B cell (primary cell): Measurements from ENCODE around the gene HGS. TPM values are rescaled to one million over a fixed set of nuclear protein-coding genes. Genes with fewer than 3 reads are reported as not detected.

Experiments used
- ATAC-seq: fragments of 200-7000 bp; cut with Tn5 transposase; one replicate; pipeline ENCODE4 v1.10.0; 2021; ENCODE audit warnings: low read depth, mild to moderate bottlenecking, moderate number of reproducible peaks, moderate library complexity
- CTCF ChIA-PET: fragments of 350-600 bp; sonication (Branson Sonifier 250); formaldehyde crosslinking; loops from one replicate; lab custom pipeline; 2021; ENCODE audit warnings: antibody characterized with exemption, inconsistent platforms; lab: Charles Lee
- POLR2A ChIA-PET: fragments of 350-600 bp; sonication (Branson Sonifier 250); formaldehyde crosslinking; loops from one replicate; lab custom pipeline; 2021; ENCODE audit warnings: antibody characterized with exemption; lab: Charles Lee
- DNase-seq: peaks from one replicate; pipeline ENCODE4 v3.0.0; 2013
- H2AFZ ChIP-seq: 2 replicates; pipeline ENCODE4 v1.6.1; 2012; ENCODE audit warnings: mild to moderate bottlenecking, low read depth, low read length; ENCODE audit not compliant: insufficient read depth, poor library complexity, severe bottlenecking
- H3K27ac ChIP-seq, 2 donors: 1 replicate in 1 of 2; 2 replicates in 1 of 2; pipeline ENCODE4 v1.5.1; 2012 to 2013; ENCODE audit warnings: low read length in 2 of 2, mild to moderate bottlenecking in 2 of 2, moderate library complexity in 1 of 2
- H3K27me3 ChIP-seq, 4 experiments: fragments of 200-600 bp in 1 of 4; sonication (generic) in 1 of 4; replicated peaks in 1 of 4; 1 replicate in 2 of 4; 2 replicates in 2 of 4; pipeline versions ENCODE4 v1.6.1 to v1.7.0; 2013 to 2016; ENCODE audit warnings: low read length in 3 of 4, mild to moderate bottlenecking in 2 of 4, mixed read lengths in 1 of 4, moderate library complexity in 1 of 4; ENCODE audit not compliant: insufficient read depth in 4 of 4, control insufficient read depth in 3 of 4; ENCODE audit errors: control extremely low read depth in 1 of 4
- H3K36me3 ChIP-seq, 2 experiments: replicated peaks in 1 of 2; 1 replicate in 1 of 2; 2 replicates in 1 of 2; pipeline versions ENCODE4 v1.6.1 to v1.7.1; 2013; ENCODE audit warnings: low read length in 1 of 2; ENCODE audit not compliant: insufficient read depth in 2 of 2, control insufficient read depth in 1 of 2; ENCODE audit errors: control extremely low read depth in 1 of 2, extremely low read depth in 1 of 2
- H3K4me1 ChIP-seq, 2 donors: fragments of 200-600 bp in 1 of 2; sonication (generic) in 1 of 2; 1 replicate in 1 of 2; 2 replicates in 1 of 2; pipeline versions ENCODE4 v1.5.1 to v1.6.1; 2013 to 2017; ENCODE audit warnings: low read length in 2 of 2; ENCODE audit not compliant: control insufficient read depth in 2 of 2, insufficient read depth in 2 of 2
- H3K4me2 ChIP-seq: replicated peaks from 2 replicates; pipeline ENCODE3; 2012; ENCODE audit warnings: mild to moderate bottlenecking, low read depth, low read length; ENCODE audit not compliant: poor library complexity, severe bottlenecking
- H3K4me3 ChIP-seq, 5 experiments: fragments of 200-600 bp in 1 of 5; sonication (generic) in 1 of 5; 1 replicate in 3 of 5; 2 replicates in 2 of 5; pipeline versions ENCODE4 v1.5.1 to v1.7.0; 2011 to 2016; ENCODE audit warnings: low read length in 4 of 5, mild to moderate bottlenecking in 4 of 5, low read depth in 2 of 5, control low read depth in 1 of 5, moderate library complexity in 1 of 5; ENCODE audit not compliant: insufficient read depth in 1 of 5; ENCODE audit errors: control extremely low read depth in 1 of 5, extremely low read depth in 1 of 5
- H3K79me2 ChIP-seq: fragments of 200-600 bp; sonication (generic); one replicate; pipeline ENCODE4 v1.6.0; 2016; ENCODE audit warnings: low read length; ENCODE audit not compliant: control insufficient read depth, insufficient read depth
- H3K9ac ChIP-seq: fragments of 200-600 bp; sonication (generic); 2 replicates; pipeline ENCODE4 v1.6.1; 2017; ENCODE audit warnings: mild to moderate bottlenecking, low read length, moderate library complexity
- H3K9me3 ChIP-seq, 3 donors: one replicate each; pipeline versions ENCODE4 v1.6.1 to v1.7.1; 2013; ENCODE audit warnings: low read length in 2 of 3; ENCODE audit not compliant: control insufficient read depth in 2 of 3, insufficient read depth in 1 of 3; ENCODE audit errors: control extremely low read depth in 1 of 3
- H4K20me1 ChIP-seq: 2 replicates; pipeline ENCODE4 v1.6.0; 2012; ENCODE audit warnings: mild to moderate bottlenecking, low read length; ENCODE audit not compliant: insufficient read depth, control insufficient read depth, poor library complexity, severe bottlenecking
- H3K27ac Mint-ChIP-seq: one replicate; pipeline ENCODE4 v1.8.0; 2021; ENCODE audit warnings: mixed read lengths
- H3K27me3 Mint-ChIP-seq: one replicate; pipeline ENCODE4 v1.8.0; 2021; ENCODE audit warnings: mixed read lengths
- H3K4me1 Mint-ChIP-seq: one replicate; pipeline ENCODE4 v1.8.0; 2021; ENCODE audit warnings: mixed read lengths
- H3K4me3 Mint-ChIP-seq: one replicate; pipeline ENCODE4 v1.8.0; 2021; ENCODE audit warnings: mixed read lengths
- H3K9me3 Mint-ChIP-seq: one replicate; pipeline ENCODE4 v1.8.0; 2022; ENCODE audit warnings: mixed read lengths; ENCODE audit not compliant: insufficient read depth
- EZH2 ChIP-seq: IDR thresholded peaks from 2 replicates; pipeline ENCODE4 v1.6.1; 2012; ENCODE audit warnings: borderline replicate concordance, low read depth, mild to moderate bottlenecking, moderate library complexity, low read length; ENCODE audit not compliant: insufficient read depth, poor library complexity, severe bottlenecking
- WGBS: methylation state at CpG from one replicate; pipeline ENCODE4 v1.1.5; 2013; ENCODE audit warnings: missing lambda C conversion rate; ENCODE audit not compliant: insufficient coverage; 5-methylcytosine and 5-hydroxymethylcytosine counted together
- intact Hi-C: fragments of 100-400 bp; cut with micrococcal nuclease; formaldehyde crosslinking; loops from one replicate; pipeline ENCODE4 v1.10.0; 2022
- polyA plus RNA-seq: library from polyadenylated mRNA; depleted of rRNA; stranded (reverse); fragments of >200 nt; gene quantifications from 2 replicates; pipeline ENCODE4 v1.2.3, GENCODE V29; 2012
- total RNA-seq, 2 donors: library from RNA; stranded (reverse); fragments of 120-200 nt in 1 of 2; gene quantifications; 1 replicate in 1 of 2; 2 replicates in 1 of 2; pipeline versions ENCODE4 v1.2.3 to v1.2.4, GENCODE V29; 2013 to 2022
- TF ChIP-seq, protein P1 (sequence below): fragments of 200-600 bp; IDR thresholded peaks from one replicate; pipeline ENCODE4 v1.8.0; 2022; ENCODE audit warnings: antibody characterized with exemption, mild to moderate bottlenecking

Gene HGS
- total and polyA plus RNA-seq, 2 donors (not counting 1 experiment from before 2014, with no cell fraction given), result 184 to 220 TPM

DNA sequence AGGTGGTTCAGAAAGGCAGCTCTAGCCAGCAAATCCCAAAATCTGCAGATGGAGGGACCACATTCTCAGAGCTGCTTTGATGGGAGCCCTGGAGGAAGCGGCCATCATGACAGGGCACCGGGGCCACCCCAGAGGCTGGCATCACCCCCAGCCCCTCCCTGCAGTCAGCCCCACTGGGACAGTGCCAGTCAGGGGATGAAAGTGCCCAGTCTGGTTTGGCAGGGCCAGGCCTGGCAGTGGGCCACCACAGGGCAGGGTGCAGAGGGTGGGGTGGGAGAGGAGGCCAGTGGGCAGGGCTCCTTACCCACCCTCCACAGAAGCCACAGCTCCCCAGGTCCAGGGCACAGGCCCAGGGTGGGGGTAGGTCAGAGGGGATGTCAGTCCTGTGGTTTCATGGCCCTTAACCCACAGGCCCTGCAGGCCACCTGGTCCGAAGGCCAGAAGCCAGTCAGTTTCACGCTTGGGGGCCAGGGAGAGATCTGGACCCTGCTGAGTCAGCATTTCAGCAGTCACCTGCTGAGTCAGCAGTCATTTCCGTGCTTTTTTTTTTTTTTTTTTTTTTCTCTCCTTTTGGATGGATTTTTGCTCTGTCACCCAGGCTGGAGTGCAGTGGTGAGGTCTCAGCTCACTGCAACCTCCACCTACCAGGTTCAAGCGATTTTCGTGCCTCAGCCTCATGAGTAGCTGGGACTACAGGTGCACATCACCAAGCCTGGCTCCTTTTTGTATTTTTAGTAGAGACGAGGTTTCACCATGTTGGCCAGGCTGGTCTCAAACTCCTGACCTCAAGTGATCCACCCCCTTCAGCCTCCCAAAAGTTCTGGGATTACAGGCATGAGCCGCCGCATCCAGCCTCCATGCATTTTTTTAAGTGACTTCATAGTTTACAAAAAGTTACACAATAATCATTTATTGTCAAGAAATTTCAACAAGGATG is 38.6 kb downstream of the HGS start:
- Histone ChIP-seq H3K4me3 (no peak overlapping the region), H3K27ac (no peak overlapping the region), H2AFZ (no peak overlapping the region), H3K36me3 (no peaks in the 10 kb centered on the region), H3K9me3 (no peaks in the 10 kb centered on the region), H3K4me2 (no peak overlapping the region), H3K9ac (no peak overlapping the region), H4K20me1 (no peaks in the 10 kb centered on the region), H3K79me2 (no peaks in the 10 kb centered on the region), H3K27me3 (no peaks in the 10 kb centered on the region), H3K4me1 (no peaks in the 10 kb centered on the region)
- intact Hi-C loops, result no loop called here
- no peak overlapping the region for H3K27ac Mint-ChIP-seq
- no peaks in the 10 kb centered on the region for H3K9me3 Mint-ChIP-seq
- no peak for TF ChIP-seq EZH2
- TF ChIP-seq, protein P1, sequence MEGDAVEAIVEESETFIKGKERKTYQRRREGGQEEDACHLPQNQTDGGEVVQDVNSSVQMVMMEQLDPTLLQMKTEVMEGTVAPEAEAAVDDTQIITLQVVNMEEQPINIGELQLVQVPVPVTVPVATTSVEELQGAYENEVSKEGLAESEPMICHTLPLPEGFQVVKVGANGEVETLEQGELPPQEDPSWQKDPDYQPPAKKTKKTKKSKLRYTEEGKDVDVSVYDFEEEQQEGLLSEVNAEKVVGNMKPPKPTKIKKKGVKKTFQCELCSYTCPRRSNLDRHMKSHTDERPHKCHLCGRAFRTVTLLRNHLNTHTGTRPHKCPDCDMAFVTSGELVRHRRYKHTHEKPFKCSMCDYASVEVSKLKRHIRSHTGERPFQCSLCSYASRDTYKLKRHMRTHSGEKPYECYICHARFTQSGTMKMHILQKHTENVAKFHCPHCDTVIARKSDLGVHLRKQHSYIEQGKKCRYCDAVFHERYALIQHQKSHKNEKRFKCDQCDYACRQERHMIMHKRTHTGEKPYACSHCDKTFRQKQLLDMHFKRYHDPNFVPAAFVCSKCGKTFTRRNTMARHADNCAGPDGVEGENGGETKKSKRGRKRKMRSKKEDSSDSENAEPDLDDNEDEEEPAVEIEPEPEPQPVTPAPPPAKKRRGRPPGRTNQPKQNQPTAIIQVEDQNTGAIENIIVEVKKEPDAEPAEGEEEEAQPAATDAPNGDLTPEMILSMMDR, result no peak
- no peak for DNase-seq
- no peak for ATAC-seq
- 65% methylated on average over 5 of the region's 10 CpGs for WGBS
- CTCF ChIA-PET, result interaction anchor here (0.7 kb wide), 1 partner anchor 11 kb away, joined by 3 read pairs; no protein-coding TSS in a partner anchor
- no peaks in the 10 kb centered on the region for H3K4me1 Mint-ChIP-seq
- peaks cover 10% of the 10 kb centered on the region for H3K27me3 Mint-ChIP-seq
- POLR2A ChIA-PET, result no interaction called here
- H3K4me3 Mint-ChIP-seq, result no peak overlapping the region

DNA sequence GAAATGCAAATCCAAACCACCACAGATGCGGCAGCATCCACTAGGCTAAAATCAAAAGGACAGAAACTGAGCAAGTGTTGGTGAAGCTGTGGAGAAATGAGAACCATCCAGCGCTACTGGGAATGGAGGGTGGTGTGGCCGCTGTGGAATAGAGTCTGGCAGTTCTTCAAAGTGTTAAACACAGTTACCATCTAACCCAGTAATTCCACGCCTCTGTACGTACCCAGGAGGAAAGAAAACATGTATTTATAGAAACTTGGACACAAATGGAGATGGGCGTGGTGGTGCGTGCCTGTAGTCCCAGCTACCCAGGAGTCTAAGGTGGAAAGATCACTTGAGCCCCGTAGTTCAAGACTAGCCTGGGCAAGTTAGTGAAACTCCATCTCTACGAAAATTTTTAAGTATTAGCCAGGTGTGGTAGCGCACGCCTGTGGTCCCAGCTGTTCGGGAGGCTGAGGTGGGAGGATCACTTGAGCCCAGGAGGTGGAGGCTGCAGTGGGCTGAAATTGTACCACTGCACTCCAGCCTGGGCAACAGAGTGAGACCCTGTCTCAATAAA is 39.9 kb downstream of the HGS start:
- ChIA-PET POLR2A (no interaction called here), CTCF (no interaction called here)
- no peaks in the 10 kb centered on the region for H3K9me3 ChIP-seq
- H3K4me3 Mint-ChIP-seq, result no peak overlapping the region
- H3K36me3 ChIP-seq, result no peaks in the 10 kb centered on the region
- no peak overlapping the region for H3K27ac Mint-ChIP-seq
- H3K4me3 ChIP-seq, result no peak overlapping the region
- no peaks in the 10 kb centered on the region for H3K4me1 ChIP-seq
- ATAC-seq (no peak), DNase-seq (no peak)
- 73% methylated on average over 8 of the region's 12 CpGs for WGBS
- H3K27ac ChIP-seq, result no peak overlapping the region
- H3K4me2 ChIP-seq, result no peak overlapping the region
- no peaks in the 10 kb centered on the region for H3K9me3 Mint-ChIP-seq
- no peak overlapping the region for H2AFZ ChIP-seq
- H3K4me1 Mint-ChIP-seq, result no peaks in the 10 kb centered on the region
- H3K79me2 ChIP-seq, result no peaks in the 10 kb centered on the region
- intact Hi-C loops, result no loop called here
- H3K27me3 ChIP-seq, result no peaks in the 10 kb centered on the region
- no peak overlapping the region for H3K9ac ChIP-seq
- no peak for TF ChIP-seq EZH2
- TF ChIP-seq, protein P1, result no peak
- H3K27me3 Mint-ChIP-seq, result peaks cover 10% of the 10 kb centered on the region
- no peaks in the 10 kb centered on the region for H4K20me1 ChIP-seq
